Esophagus squamous epithelium (tissue), 4 donors: ENCODE data around the gene KRT12.

Experiments used
- POLR2A ChIP-seq, 4 donors: fragments of 450-650 bp; IDR thresholded peaks; one replicate each; pipeline ENCODE4 v1.6.1; 2017; ENCODE audit warnings: antibody characterized with exemption in 4 of 4, mild to moderate bottlenecking in 4 of 4, moderate library complexity in 3 of 4
- TF ChIP-seq, protein P1 (sequence below), 6 experiments: fragments of 450-650 bp in 4 of 6; fragments of 200-600 bp in 2 of 6; sonication (generic) in 2 of 6; IDR thresholded peaks; one replicate each; pipeline ENCODE4 v1.5.1; 2016 to 2019; ENCODE audit warnings: antibody characterized with exemption in 6 of 6, mild to moderate bottlenecking in 4 of 6, moderate library complexity in 4 of 6

DNA sequence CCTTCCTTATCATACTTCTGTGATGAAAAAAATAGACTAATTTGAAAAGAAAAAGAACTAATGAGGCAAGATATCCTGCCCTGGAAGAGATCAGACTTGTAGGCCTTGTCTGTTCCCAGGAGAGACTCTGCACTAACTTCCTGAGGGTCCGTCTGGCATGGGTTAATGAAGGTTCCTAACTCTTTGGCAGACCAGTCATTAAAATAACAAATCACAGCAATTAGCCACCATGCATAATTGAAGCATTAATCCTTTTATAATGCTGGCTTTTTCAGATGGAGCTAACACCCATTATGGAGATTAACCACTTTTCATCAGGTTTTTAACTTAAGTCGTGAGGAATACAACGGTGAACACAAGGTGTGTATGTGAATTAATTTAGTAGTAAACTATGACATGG, 34.2 kb downstream of the KRT12 start:
- TF ChIP-seq POLR2A (IDR thresholded peaks at IDR 0.05) = no peak
- TF ChIP-seq, protein P1, sequence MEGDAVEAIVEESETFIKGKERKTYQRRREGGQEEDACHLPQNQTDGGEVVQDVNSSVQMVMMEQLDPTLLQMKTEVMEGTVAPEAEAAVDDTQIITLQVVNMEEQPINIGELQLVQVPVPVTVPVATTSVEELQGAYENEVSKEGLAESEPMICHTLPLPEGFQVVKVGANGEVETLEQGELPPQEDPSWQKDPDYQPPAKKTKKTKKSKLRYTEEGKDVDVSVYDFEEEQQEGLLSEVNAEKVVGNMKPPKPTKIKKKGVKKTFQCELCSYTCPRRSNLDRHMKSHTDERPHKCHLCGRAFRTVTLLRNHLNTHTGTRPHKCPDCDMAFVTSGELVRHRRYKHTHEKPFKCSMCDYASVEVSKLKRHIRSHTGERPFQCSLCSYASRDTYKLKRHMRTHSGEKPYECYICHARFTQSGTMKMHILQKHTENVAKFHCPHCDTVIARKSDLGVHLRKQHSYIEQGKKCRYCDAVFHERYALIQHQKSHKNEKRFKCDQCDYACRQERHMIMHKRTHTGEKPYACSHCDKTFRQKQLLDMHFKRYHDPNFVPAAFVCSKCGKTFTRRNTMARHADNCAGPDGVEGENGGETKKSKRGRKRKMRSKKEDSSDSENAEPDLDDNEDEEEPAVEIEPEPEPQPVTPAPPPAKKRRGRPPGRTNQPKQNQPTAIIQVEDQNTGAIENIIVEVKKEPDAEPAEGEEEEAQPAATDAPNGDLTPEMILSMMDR (IDR thresholded peaks at IDR 0.05) = no peak
